Measurements from ENCODE around the gene RAB11FIP4. TPM values are rescaled to one million over a fixed set of nuclear protein-coding genes. Genes with fewer than 3 reads are reported as not detected.

The RAB11FIP4 gene
- total RNA-seq, 1 experiment from 2014 or later: 10.8 TPM

GRCh38 chr17:31412511-31412910 lies 21.0 kb downstream of the RAB11FIP4 start:
- Histone ChIP-seq H3K27me3 (ENCODE audit: control insufficient read depth, insufficient read depth, low read length) (no peaks in the 10 kb centered on the region), H3K4me1 (ENCODE audit: control insufficient read depth, insufficient read depth, low read length) (no peaks in the 10 kb centered on the region), H3K9me3 (ENCODE audit: control insufficient read depth, insufficient read depth, low read depth, low read length) (no peaks in the 10 kb centered on the region), H3K36me3 (ENCODE audit: control insufficient read depth, insufficient read depth, low read length) (no peaks in the 10 kb centered on the region), H3K4me3 (ENCODE audit: low read depth in 2 of 2, low read length in 2 of 2) (no peak overlapping the region), H3K27ac (ENCODE audit: low read length) (no peak overlapping the region)
- intact Hi-C loops (cut with micrococcal nuclease; ENCODE audit: unreplicated experiment) (no loop called here), in situ Hi-C loops (cut with HindIII; ENCODE audit: low pct_unique_long_range_greater_than_20kb, low sequenced_read_pairs) (no loop called here)
- ChIA-PET CTCF (no interaction called here), POLR2A (no interaction called here)
- no TSS peak for BruUV-seq (replicated peaks)
- DNase-seq (ENCODE audit: low read depth, low spot score) (no peak), ATAC-seq (no peak)
- TF ChIP-seq POLR2AphosphoS5 (IDR thresholded peaks at IDR 0.05; ENCODE audit: low read depth, low read length) (no peak), SIN3A (IDR thresholded peaks at IDR 0.05; ENCODE audit: borderline replicate concordance, insufficient read depth, low read depth, low read length) (no peak)

- ChIA-PET CTCF (no interaction called here), POLR2A (interaction anchor here (0.6 kb wide), 1 partner anchor 377 kb away, joined by 3 read pairs; no protein-coding TSS in a partner anchor)
These were observed 21.8 kb downstream of the RAB11FIP4 start for GRCh38 chr17:31413081-31413799.

More at GRCh38 chr17:31413081-31413799, 21.8 kb downstream of the RAB11FIP4 start:
- ATAC-seq (no peak), DNase-seq (ENCODE audit: low read depth, low spot score) (no peak)
- in situ Hi-C loops (cut with HindIII; ENCODE audit: low pct_unique_long_range_greater_than_20kb, low sequenced_read_pairs): no loop called here
- H3K36me3 ChIP-seq (ENCODE audit: control insufficient read depth, insufficient read depth, low read length): no peaks in the 10 kb centered on the region
- intact Hi-C loops (cut with micrococcal nuclease; ENCODE audit: unreplicated experiment): no loop called here
- no peaks in the 10 kb centered on the region for H3K4me1 ChIP-seq (ENCODE audit: control insufficient read depth, insufficient read depth, low read length)
- no peak overlapping the region for H3K4me3 ChIP-seq (ENCODE audit: low read depth in 2 of 2, low read length in 2 of 2)
- no peak overlapping the region for H3K27ac ChIP-seq (ENCODE audit: low read length)
- no peaks in the 10 kb centered on the region for H3K27me3 ChIP-seq (ENCODE audit: control insufficient read depth, insufficient read depth, low read length)
- no peaks in the 10 kb centered on the region for H3K9me3 ChIP-seq (ENCODE audit: control insufficient read depth, insufficient read depth, low read depth, low read length)
- no TSS peak for BruUV-seq (replicated peaks)
- TF ChIP-seq SIN3A (IDR thresholded peaks at IDR 0.05; ENCODE audit: borderline replicate concordance, insufficient read depth, low read depth, low read length) (no peak), REST (IDR thresholded peaks at IDR 0.05; ENCODE audit: insufficient read depth in 1 of 2, low read depth in 2 of 2, low read length in 1 of 2) (no peak), TCF7L2 (IDR thresholded peaks at IDR 0.05; ENCODE audit: low read depth, low read length) (no peak), CTCF (IDR thresholded peaks at IDR 0.05) (no peak), POLR2AphosphoS5 (IDR thresholded peaks at IDR 0.05; ENCODE audit: low read depth, low read length) (no peak)
